HepG2 (cell line): Measurements from ENCODE around the gene PEMT. TPM values are rescaled to one million over a fixed set of nuclear protein-coding genes. Genes with fewer than 3 reads are reported as not detected.
"Not testable (repeated sequence)": the region's sequence is repeated elsewhere in the genome, so short reads cannot be mapped to it uniquely, and the experiment has no call there.

ENCODE experiments used
- ATAC-seq: fragments of 200-7000 bp; cut with Tn5 transposase; 3 replicates; pipeline ENCODE4 v1.9.1; 2020; ENCODE audit warnings: mild to moderate bottlenecking, moderate library complexity
- BruUV-seq: library from RNA; stranded (reverse); fragments of 400-500 nt; replicated peaks from 2 replicates; lab custom pipeline; 2021; lab: Mats Ljungman, UMichigan
- CTCF ChIA-PET: fragments of 300-600 bp; formaldehyde crosslinking; extraction: SDS; loops from one replicate; lab custom pipeline; 2021; ENCODE audit warnings: low total read pairs, inconsistent platforms, low intra/inter-chr PET ratio; lab: Yijun Ruan, JAX
- POLR2A ChIA-PET: fragments of 350-600 bp; sonication (Branson Sonifier 250); formaldehyde crosslinking; loops from one replicate; lab custom pipeline; 2020; ENCODE audit warnings: antibody characterized with exemption, inconsistent platforms; lab: Yijun Ruan, JAX
- DNase-seq: peaks from one replicate; pipeline ENCODE4 v3.0.0-alpha.2; 2015; ENCODE audit warnings: low spot score
- FAIRE-seq: peaks from 3 replicates; lab custom pipeline; 2011; peaks lifted over from hg19 to GRCh38; lab: Jason Lieb, UNC
- H2AFZ ChIP-seq: one replicate; pipeline ENCODE4 v1.6.1; 2011; ENCODE audit warnings: low read length, inconsistent platforms
- H3K27ac ChIP-seq: fragments of 300-600 bp; 3 replicates; pipeline ENCODE4 v1.8.0; 2011; ENCODE audit warnings: mixed run types, mild to moderate bottlenecking, mixed read lengths, low read length, inconsistent platforms; ENCODE audit not compliant: insufficient read depth; ENCODE audit errors: extremely low read length
- H3K27me3 ChIP-seq, 2 experiments: fragments of 200-600 bp in 1 of 2; 2 replicates in 1 of 2; 3 replicates in 1 of 2; pipeline versions ENCODE4 v1.6.0 to v1.8.0; 2011; ENCODE audit warnings: low read length in 2 of 2, mild to moderate bottlenecking in 2 of 2, moderate library complexity in 2 of 2, inconsistent platforms in 1 of 2; ENCODE audit not compliant: insufficient read depth in 2 of 2, control insufficient read depth in 1 of 2
- H3K36me3 ChIP-seq, 2 experiments: fragments of 200-600 bp in 1 of 2; replicated peaks in 1 of 2; 2 replicates in 1 of 2; 3 replicates in 1 of 2; pipeline versions ENCODE4 v1.5.1 to v1.8.0; 2011; ENCODE audit warnings: low read length in 2 of 2, inconsistent platforms in 1 of 2; ENCODE audit not compliant: insufficient read depth in 2 of 2, control insufficient read depth in 1 of 2
- H3K4me1 ChIP-seq: 2 replicates; pipeline ENCODE4 v1.5.1; 2012; ENCODE audit warnings: low read length, inconsistent platforms; ENCODE audit not compliant: insufficient read depth
- H3K4me2 ChIP-seq: 2 replicates; pipeline ENCODE4 v1.6.0; 2011; ENCODE audit warnings: low read depth, low read length, inconsistent platforms
- H3K4me3 ChIP-seq, 3 experiments: fragments of 200-600 bp in 1 of 3; sonication (generic), shearing (Covaris generic) in 1 of 3; replicated peaks in 1 of 3; 2 replicates each; pipeline ENCODE4 v1.5.1; 2011 to 2016; ENCODE audit warnings: low read length in 3 of 3, inconsistent platforms in 2 of 3, low read depth in 2 of 3, mild to moderate bottlenecking in 2 of 3, control low read depth in 1 of 3, mixed read lengths in 1 of 3; ENCODE audit not compliant: insufficient read depth in 1 of 3
- H3K79me2 ChIP-seq: one replicate; pipeline ENCODE4 v1.6.1; 2011; ENCODE audit warnings: low read length, inconsistent platforms; ENCODE audit not compliant: insufficient read depth
- H3K9ac ChIP-seq: 2 replicates; pipeline ENCODE4 v1.6.0; 2011; ENCODE audit warnings: mild to moderate bottlenecking, low read depth, low read length, inconsistent platforms; ENCODE audit not compliant: insufficient read depth
- H3K9me3 ChIP-seq: 2 replicates; pipeline ENCODE4 v1.5.1; 2012; ENCODE audit warnings: mild to moderate bottlenecking, low read length
- H4K20me1 ChIP-seq: 2 replicates; pipeline ENCODE4 v1.6.0; 2011; ENCODE audit warnings: inconsistent platforms, mild to moderate bottlenecking, low read length, moderate library complexity; ENCODE audit not compliant: insufficient read depth
- MAX ChIP-seq: IDR thresholded peaks from 2 replicates; pipeline ENCODE4 v1.6.1; 2012; ENCODE audit warnings: inconsistent platforms
- MEIS1 ChIP-seq: sonication (generic); formaldehyde crosslinking; IDR thresholded peaks from 2 replicates; pipeline ENCODE4 v1.9.0; 2021; ENCODE audit warnings: mild to moderate bottlenecking, missing genetic modification reagents, moderate library complexity, borderline replicate concordance
- SAP130 ChIP-seq: IDR thresholded peaks from 2 replicates; pipeline ENCODE4 v1.6.1; 2016; ENCODE audit warnings: low read depth
- ZBTB8A ChIP-seq: sonication (generic); formaldehyde crosslinking; IDR thresholded peaks from 2 replicates; pipeline ENCODE4 v1.4.0; 2020; ENCODE audit warnings: mild to moderate bottlenecking, low read depth, missing genetic modification reagents, borderline replicate concordance
- ZNF234 ChIP-seq: sonication (generic); formaldehyde crosslinking; conservative IDR thresholded peaks from 2 replicates; pipeline ENCODE4 v1.5.1; 2020; ENCODE audit warnings: mild to moderate bottlenecking, missing genetic modification reagents
- WGBS: methylation state at CpG from one replicate; pipeline ENCODE4 v1.1.6; 2017; ENCODE audit warnings: low lambda C conversion rate; 5-methylcytosine and 5-hydroxymethylcytosine counted together
- in situ Hi-C: cut with HindIII; loops from 2 replicates; pipeline ENCODE4 v1.10.0; 2017; ENCODE audit warnings: low pct_unique_long_range_greater_than_20kb; ENCODE audit not compliant: extremely low pct_ligation_motif_present
- intact Hi-C: fragments of 100-400 bp; cut with micrococcal nuclease; formaldehyde crosslinking; loops from one replicate; pipeline ENCODE4 v1.10.0; 2022; ENCODE audit not compliant: unreplicated experiment
- polyA plus RNA-seq, 8 experiments: library from polyadenylated mRNA; depleted of rRNA in 3 of 8; stranded (reverse) in 7 of 8; unstranded in 1 of 8; fragments of >200 nt; fragmentation: Illumina TruSeq in 4 of 8; extraction: Trizol in 4 of 8; gene quantifications; 2 replicates each; pipeline versions ENCODE4 v1.2.1 to v1.2.3, GENCODE V29; 2011 to 2016; ENCODE audit warnings: low read depth in 4 of 8, missing spikeins in 1 of 8, mixed read lengths in 1 of 8; ENCODE audit not compliant: insufficient read depth in 1 of 8
- total RNA-seq, 5 experiments: library from RNA; depleted of rRNA; stranded (reverse); fragments of >200 nt; fragmentation: Illumina TruSeq; extraction: Trizol; gene quantifications; 2 replicates each; pipeline ENCODE4 v1.2.3, GENCODE V29; 2016; ENCODE audit warnings: low read depth in 1 of 5

Gene PEMT
- total and polyA plus RNA-seq, 2 of the 13 experiments (the other 11 are each of a cell fraction or from before 2014, with no cell fraction given): 31.7 to 43.6 TPM

DNA sequence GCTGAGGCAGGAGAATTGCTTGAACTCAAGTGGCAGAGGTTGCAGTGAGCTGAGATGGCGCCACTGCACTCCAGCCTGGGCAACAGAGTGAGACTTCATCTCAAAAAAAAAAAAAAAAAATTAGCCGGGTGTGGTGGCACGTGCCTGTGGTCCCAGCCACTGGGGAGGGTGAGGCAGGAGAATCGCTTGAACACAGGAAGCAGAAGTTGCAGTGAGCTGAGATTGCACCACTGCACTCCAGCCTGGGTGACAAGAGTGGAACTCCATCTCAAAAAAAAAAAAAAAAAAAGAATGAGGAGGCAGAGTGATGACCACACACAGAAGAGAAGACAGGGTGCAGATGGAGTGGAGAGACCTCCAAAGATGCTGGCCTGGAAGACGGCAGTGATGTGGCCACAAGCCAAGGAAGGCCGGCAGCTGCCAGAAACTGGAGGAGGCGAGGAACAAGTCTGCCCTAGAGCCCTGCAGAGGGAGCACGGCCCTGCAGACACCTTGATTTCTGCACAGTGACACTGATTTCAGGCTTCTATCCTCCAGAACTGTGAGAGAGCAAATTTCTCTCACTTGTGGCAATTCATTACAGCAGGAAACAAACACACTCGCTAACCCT is 48.3 kb upstream of the PEMT start:
- H2AFZ ChIP-seq, H3K9ac ChIP-seq, H3K79me2 ChIP-seq, H4K20me1 ChIP-seq, H3K36me3 ChIP-seq, H3K4me2 ChIP-seq, ATAC-seq, H3K9me3 ChIP-seq, POLR2A ChIA-PET, FAIRE-seq, DNase-seq, BruUV-seq, H3K27ac ChIP-seq, H3K4me3 ChIP-seq, H3K27me3 ChIP-seq: not testable (repeated sequence)
- CTCF ChIA-PET: interaction anchor here (3.2 kb wide), 1 partner anchor 284 kb away, joined by 45 read pairs; no protein-coding TSS in a partner anchor
- WGBS: 31% methylated on average over 9 of the region's 9 CpGs
- peaks cover 11% of the 10 kb centered on the region for H3K4me1 ChIP-seq
- intact Hi-C loops: loop anchor here (2.0 kb wide), 1 partner anchor 69 kb away; no protein-coding TSS in a partner anchor
- in situ Hi-C loops: loop anchor here (5.0 to 10.0 kb wide), 2 partner anchors 135 to 282 kb away; no protein-coding TSS in a partner anchor

DNA sequence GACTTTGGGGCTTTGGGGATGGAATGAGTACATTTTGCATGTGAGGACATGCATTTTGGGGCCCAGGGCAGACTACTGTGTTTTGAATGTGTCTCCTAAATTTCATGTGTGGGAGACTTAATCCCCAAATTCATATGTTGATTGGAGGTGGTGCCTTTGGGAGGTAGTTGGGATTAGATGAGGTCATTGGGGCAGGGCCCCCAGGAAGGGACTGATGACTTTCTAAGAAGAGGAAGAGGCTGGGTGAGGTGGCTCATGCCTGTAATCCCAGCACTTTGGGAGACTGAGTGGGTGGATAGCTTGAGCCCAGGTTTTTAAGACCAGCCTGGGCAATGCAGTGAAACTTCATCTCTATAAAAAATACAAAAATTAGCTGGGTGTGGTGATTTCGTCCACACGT is 47.0 kb upstream of the PEMT start:
- 59% methylated on average over 2 of the region's 2 CpGs for WGBS
- ChIA-PET CTCF (no interaction called here), POLR2A (no interaction called here)
- H3K27me3 ChIP-seq: peaks cover 0 to 6% of the 10 kb centered on the region in 2 experiments; a peak in 3 of 5 replicates
- FAIRE-seq (no peak), ATAC-seq (no peak), DNase-seq (no peak)
- in situ Hi-C loops (no loop called here), intact Hi-C loops (no loop called here)
- BruUV-seq: no TSS peak
- H3K9ac ChIP-seq: no peak overlapping the region
- no peaks in the 10 kb centered on the region for H3K36me3 ChIP-seq
- H3K4me3 ChIP-seq: no peak overlapping the region
- peaks cover 11% of the 10 kb centered on the region for H3K4me1 ChIP-seq
- TF ChIP-seq ZBTB8A (CRISPR knock-in tag) (no peak), SAP130 (no peak), ZNF234 (no peak), MAX (no peak), MEIS1 (no peak)
- no peak overlapping the region for H2AFZ ChIP-seq
- H3K27ac ChIP-seq: no peak overlapping the region
- H3K4me2 ChIP-seq: no peak overlapping the region
- H3K79me2 ChIP-seq: no peaks in the 10 kb centered on the region
- no peaks in the 10 kb centered on the region for H4K20me1 ChIP-seq
- no peaks in the 10 kb centered on the region for H3K9me3 ChIP-seq
